Measurements from ENCODE around the gene LY9. TPM values are rescaled to one million over a fixed set of nuclear protein-coding genes. Genes with fewer than 3 reads are reported as not detected.

Gene LY9
- total and polyA plus RNA-seq, 2 of the 13 experiments (the other 11 are each of a cell fraction or from before 2014, with no cell fraction given), result not detected

- Histone ChIP-seq H4K20me1 (ENCODE audit: insufficient read depth, low read length) (no peaks in the 10 kb centered on the region), H3K79me2 (ENCODE audit: insufficient read depth, low read length) (no peaks in the 10 kb centered on the region), H3K27me3 (ENCODE audit: control insufficient read depth in 1 of 2, insufficient read depth in 2 of 2, low read length in 2 of 2) (no peaks in the 10 kb centered on the region), H3K27ac (ENCODE audit: extremely low read length, insufficient read depth, low read length) (no peak overlapping the region), H3K4me3 (replicated peaks in 1 of 3; ENCODE audit: insufficient read depth in 1 of 3, low read depth in 2 of 3, low read length in 3 of 3) (no peak overlapping the region), H3K4me2 (ENCODE audit: low read depth, low read length) (no peak overlapping the region), H3K4me1 (ENCODE audit: insufficient read depth, low read length) (peaks cover 35% of the 10 kb centered on the region), H3K9ac (ENCODE audit: insufficient read depth, low read depth, low read length) (no peak overlapping the region), H3K9me3 (ENCODE audit: low read length) (no peaks in the 10 kb centered on the region), H3K36me3 (replicated peaks in 1 of 2; ENCODE audit: control insufficient read depth in 1 of 2, insufficient read depth in 2 of 2, low read length in 2 of 2) (no peaks in the 10 kb centered on the region), H2AFZ (ENCODE audit: low read length) (no peak overlapping the region)
- WGBS (ENCODE audit: low lambda C conversion rate), result 57% methylated on average over 2 of the region's 2 CpGs
- in situ Hi-C loops (cut with HindIII; ENCODE audit: extremely low pct_ligation_motif_present, low pct_unique_long_range_greater_than_20kb), result no loop called here
- no TSS peak for BruUV-seq (replicated peaks)
- ChIA-PET CTCF (ENCODE audit: low intra/inter-chr PET ratio, low total read pairs) (no interaction called here), POLR2A (no interaction called here)
- intact Hi-C loops (cut with micrococcal nuclease; ENCODE audit: unreplicated experiment), result no loop called here
- no peak for ATAC-seq
- DNase-seq (ENCODE audit: low spot score), result no peak
- no peak for FAIRE-seq
- TF ChIP-seq TCF7L2 (IDR thresholded peaks at IDR 0.05; ENCODE audit: low read depth, low read length) (no peak), FOXA3 (CRISPR knock-in tag; IDR thresholded peaks at IDR 0.05) (no peak), MLX (CRISPR knock-in tag; IDR thresholded peaks at IDR 0.05) (no peak), HHEX (CRISPR knock-in tag; IDR thresholded peaks at IDR 0.05) (no peak), CHD2 (IDR thresholded peaks at IDR 0.05; ENCODE audit: low read depth, low read length) (no peak), ZNF264 (CRISPR knock-in tag; IDR thresholded peaks at IDR 0.05) (no peak), MYC (CRISPR knock-in tag; IDR thresholded peaks at IDR 0.05; ENCODE audit: borderline replicate concordance) (no peak), KLF9 (CRISPR knock-in tag; IDR thresholded peaks at IDR 0.05; ENCODE audit: low read depth) (no peak), ZNF142 (CRISPR knock-in tag; IDR thresholded peaks at IDR 0.05) (no peak), RBAK (CRISPR knock-in tag; IDR thresholded peaks at IDR 0.05) (no peak), ZNF781 (CRISPR knock-in tag; IDR thresholded peaks at IDR 0.05; ENCODE audit: borderline replicate concordance, not compliant biosample characterization) (no peak), NR3C1 (CRISPR knock-in tag; IDR thresholded peaks at IDR 0.05) (no peak), PCBP1 (IDR thresholded peaks at IDR 0.05; ENCODE audit: borderline replicate concordance, low read depth, low read length) (no peak), U2AF2 (IDR thresholded peaks at IDR 0.05; ENCODE audit: low read depth, low read length) (no peak)
- TF ChIP-seq, protein P1, sequence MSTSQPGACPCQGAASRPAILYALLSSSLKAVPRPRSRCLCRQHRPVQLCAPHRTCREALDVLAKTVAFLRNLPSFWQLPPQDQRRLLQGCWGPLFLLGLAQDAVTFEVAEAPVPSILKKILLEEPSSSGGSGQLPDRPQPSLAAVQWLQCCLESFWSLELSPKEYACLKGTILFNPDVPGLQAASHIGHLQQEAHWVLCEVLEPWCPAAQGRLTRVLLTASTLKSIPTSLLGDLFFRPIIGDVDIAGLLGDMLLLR (CRISPR knock-in tag; IDR thresholded peaks at IDR 0.05), result no peak
- TF ChIP-seq, protein P2, sequence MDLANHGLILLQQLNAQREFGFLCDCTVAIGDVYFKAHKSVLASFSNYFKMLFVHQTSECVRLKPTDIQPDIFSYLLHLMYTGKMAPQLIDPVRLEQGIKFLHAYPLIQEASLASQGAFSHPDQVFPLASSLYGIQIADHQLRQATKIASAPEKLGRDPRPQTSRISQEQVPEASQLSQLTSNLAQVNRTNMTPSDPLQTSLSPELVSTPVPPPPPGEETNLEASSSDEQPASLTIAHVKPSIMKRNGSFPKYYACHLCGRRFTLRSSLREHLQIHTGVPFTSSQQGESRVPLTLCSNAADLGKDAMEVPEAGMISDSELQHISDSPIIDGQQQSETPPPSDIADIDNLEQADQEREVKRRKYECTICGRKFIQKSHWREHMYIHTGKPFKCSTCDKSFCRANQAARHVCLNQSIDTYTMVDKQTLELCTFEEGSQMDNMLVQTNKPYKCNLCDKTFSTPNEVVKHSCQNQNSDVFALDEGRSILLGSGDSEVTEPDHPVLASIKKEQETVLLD (CRISPR knock-in tag; IDR thresholded peaks at IDR 0.05; ENCODE audit: low read depth), result no peak
These were observed 68.2 kb downstream of the LY9 start for GRCh38 chr1:160864173-160864572.

Data from HepG2 (cell line).